Activated T-cell treated with anti-CD3 and anti-CD28 coated beads, Interleukin-2, amount 50 U/mL, for 4 hours (primary cell): ENCODE data around the gene KRTAP10-7. TPM values are rescaled to one million over a fixed set of nuclear protein-coding genes. Genes with fewer than 3 reads are reported as not detected.
"Not testable (repeated sequence)": the region's sequence is repeated elsewhere in the genome, so short reads cannot be mapped to it uniquely, and the experiment has no call there.

ENCODE experiments used
- ATAC-seq, 2 donors: fragments of 200-7000 bp; cut with Tn5 transposase; one replicate each; pipeline ENCODE4 v1.10.0; 2021
- DNase-seq: peaks from one replicate; pipeline ENCODE4 v3.0.0-alpha.2; 2020
- H3K27me3 Mint-ChIP-seq: one replicate; pipeline ENCODE4 v1.8.0; 2021; ENCODE audit warnings: low read depth, mixed read lengths
- H3K36me3 Mint-ChIP-seq: one replicate; pipeline ENCODE4 v1.8.0; 2022; ENCODE audit warnings: mixed read lengths; ENCODE audit not compliant: insufficient read depth
- H3K4me1 Mint-ChIP-seq: one replicate; pipeline ENCODE4 v1.8.0; 2021; ENCODE audit warnings: low read depth, mixed read lengths
- H3K4me3 Mint-ChIP-seq: one replicate; pipeline ENCODE4 v1.8.0; 2021; ENCODE audit warnings: mild to moderate bottlenecking, moderate library complexity, mixed read lengths
- H3K9me3 Mint-ChIP-seq: one replicate; pipeline ENCODE4 v1.8.0; 2021; ENCODE audit warnings: mixed read lengths
- total RNA-seq, 3 donors: library from RNA; stranded (reverse); gene quantifications; one replicate each; pipeline ENCODE4 v1.2.1, GENCODE V29; 2021

KRTAP10-7 gene
- total RNA-seq, 3 donors from 2014 or later: not detected

DNA sequence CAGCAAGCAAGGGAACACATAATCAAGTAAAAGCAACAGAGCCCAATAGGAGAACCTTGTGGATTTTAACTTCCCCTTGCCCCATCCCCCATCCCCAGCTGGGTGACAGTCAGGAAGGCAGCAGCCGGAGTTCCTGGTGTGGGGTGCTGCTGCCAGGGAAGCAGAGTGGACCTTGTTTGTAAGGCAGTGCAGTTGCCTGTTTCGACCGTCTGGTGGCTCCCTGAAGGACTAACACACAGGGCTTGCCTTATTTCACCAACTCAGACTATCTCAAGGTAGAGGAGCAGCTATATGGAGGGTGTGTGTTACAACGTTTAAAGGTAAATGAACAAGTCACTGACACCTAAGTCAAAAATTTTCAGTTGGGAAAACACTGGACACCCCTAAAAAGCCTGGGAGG, 18.1 kb downstream of the KRTAP10-7 start:
- Mint-ChIP-seq H3K4me3 (peak overlapping the region; percentile 49), H3K36me3 (peaks cover 8% of the 10 kb centered on the region), H3K27me3 (no peaks in the 10 kb centered on the region), H3K4me1 (peaks cover 50% of the 10 kb centered on the region), H3K9me3 (peaks cover 32% of the 10 kb centered on the region)
- ATAC-seq (peak; percentile 42 to 44), DNase-seq (no peak)

- H3K4me1 Mint-ChIP-seq: peaks cover 50% of the 10 kb centered on the region
- H3K36me3 Mint-ChIP-seq: peaks cover 9% of the 10 kb centered on the region
- DNase-seq (peak; percentile 50), ATAC-seq (peak; percentile 96 to 100)
- H3K9me3 Mint-ChIP-seq: peaks cover 36% of the 10 kb centered on the region
- H3K4me3 Mint-ChIP-seq: peak overlapping the region; percentile 49
- no peaks in the 10 kb centered on the region for H3K27me3 Mint-ChIP-seq
Observed at GRCh38 chr21:44618909-44619308, 18.5 kb downstream of the KRTAP10-7 start.

GRCh38 chr21:44619886-44620285, 19.5 kb downstream of the KRTAP10-7 start:
- H3K36me3 Mint-ChIP-seq: peaks cover 11% of the 10 kb centered on the region
- no peak for DNase-seq

GRCh38 chr21:44623575-44623974, 23.2 kb downstream of the KRTAP10-7 start:
- ATAC-seq (no peak), DNase-seq (no peak)
- no peaks in the 10 kb centered on the region for H3K27me3 Mint-ChIP-seq
- peaks cover 31% of the 10 kb centered on the region for H3K4me1 Mint-ChIP-seq
- H3K36me3 Mint-ChIP-seq: peaks cover 11% of the 10 kb centered on the region
- H3K4me3 Mint-ChIP-seq: no peak overlapping the region
- H3K9me3 Mint-ChIP-seq: peaks cover 44% of the 10 kb centered on the region

More at GRCh38 chr21:44619886-44620285, 19.5 kb downstream of the KRTAP10-7 start:
- Mint-ChIP-seq H3K27me3 (no peaks in the 10 kb centered on the region), H3K4me1 (peaks cover 49% of the 10 kb centered on the region), H3K9me3 (peaks cover 44% of the 10 kb centered on the region), H3K4me3 (no peak overlapping the region)
- ATAC-seq: no peak

DNA sequence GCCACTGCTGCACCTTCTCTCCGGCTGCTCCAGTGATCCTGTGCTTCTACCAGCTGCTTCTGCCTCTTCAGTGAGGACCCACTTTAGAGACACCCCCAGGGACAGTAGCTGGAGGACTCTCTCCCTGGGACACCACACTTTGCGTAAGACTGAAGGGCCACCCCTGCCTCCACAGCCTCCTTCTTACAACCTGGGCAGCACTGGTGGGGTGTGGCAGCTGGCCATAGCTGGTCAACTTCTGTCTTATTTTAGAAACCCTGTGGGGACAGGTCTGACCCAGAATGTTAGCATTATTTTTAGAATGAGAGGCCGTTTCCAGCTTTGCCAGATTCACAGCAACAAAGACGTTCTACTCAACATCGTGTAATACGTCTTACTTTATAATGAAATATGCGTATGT, 25.4 kb downstream of the KRTAP10-7 start:
- H3K4me3 Mint-ChIP-seq: no peak overlapping the region
- no peaks in the 10 kb centered on the region for H3K27me3 Mint-ChIP-seq
- no peak for ATAC-seq
- H3K9me3 Mint-ChIP-seq: peaks cover 34% of the 10 kb centered on the region
- peaks cover 3% of the 10 kb centered on the region for H3K36me3 Mint-ChIP-seq
- no peak for DNase-seq
- H3K4me1 Mint-ChIP-seq: peaks cover 25% of the 10 kb centered on the region

GRCh38 chr21:44626262-44626661, 25.9 kb downstream of the KRTAP10-7 start:
- DNase-seq: no peak
- Mint-ChIP-seq H3K4me1 (peaks cover 25% of the 10 kb centered on the region), H3K4me3 (no peak overlapping the region)

DNA sequence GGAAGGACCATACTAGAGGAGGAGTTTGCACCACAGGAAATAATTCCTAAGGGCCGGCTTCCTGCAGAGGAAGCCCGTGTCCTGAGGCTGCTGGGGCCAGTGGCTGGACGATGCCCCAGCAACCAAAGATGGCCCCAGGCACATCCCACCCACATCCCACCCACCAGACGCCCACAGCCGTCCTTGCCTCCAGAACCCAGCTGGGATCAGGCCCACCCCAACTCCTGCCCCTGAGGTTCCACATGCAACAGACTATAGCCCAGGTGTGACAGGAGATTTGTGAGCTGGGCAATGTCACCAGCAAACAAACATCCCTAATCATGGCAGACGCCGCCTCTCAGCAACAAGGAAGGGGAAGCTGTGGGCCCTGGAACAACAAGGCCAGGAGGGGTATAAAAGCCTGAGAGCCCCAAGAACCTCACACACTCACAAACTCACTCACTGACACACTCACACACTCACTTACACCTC, 26.3 kb downstream of the KRTAP10-7 start, which contains the start of gene KRTAP10-9:
TSS of gene KRTAP10-9 (plus strand) at position 421 of the 471 bp plus-strand sequence. CDS start 79 bp downstream, outside the sequence.
- Mint-ChIP-seq H3K4me3 (no peak within 1 kb of the TSS), H3K9me3 (peaks cover 42% of the 10 kb centered on the region)

More at GRCh38 chr21:44626262-44626661, 25.9 kb downstream of the KRTAP10-7 start:
- Mint-ChIP-seq H3K27me3 (no peaks in the 10 kb centered on the region), H3K9me3 (peaks cover 39% of the 10 kb centered on the region), H3K36me3 (peaks cover 3% of the 10 kb centered on the region)
- ATAC-seq: no peak

DNA sequence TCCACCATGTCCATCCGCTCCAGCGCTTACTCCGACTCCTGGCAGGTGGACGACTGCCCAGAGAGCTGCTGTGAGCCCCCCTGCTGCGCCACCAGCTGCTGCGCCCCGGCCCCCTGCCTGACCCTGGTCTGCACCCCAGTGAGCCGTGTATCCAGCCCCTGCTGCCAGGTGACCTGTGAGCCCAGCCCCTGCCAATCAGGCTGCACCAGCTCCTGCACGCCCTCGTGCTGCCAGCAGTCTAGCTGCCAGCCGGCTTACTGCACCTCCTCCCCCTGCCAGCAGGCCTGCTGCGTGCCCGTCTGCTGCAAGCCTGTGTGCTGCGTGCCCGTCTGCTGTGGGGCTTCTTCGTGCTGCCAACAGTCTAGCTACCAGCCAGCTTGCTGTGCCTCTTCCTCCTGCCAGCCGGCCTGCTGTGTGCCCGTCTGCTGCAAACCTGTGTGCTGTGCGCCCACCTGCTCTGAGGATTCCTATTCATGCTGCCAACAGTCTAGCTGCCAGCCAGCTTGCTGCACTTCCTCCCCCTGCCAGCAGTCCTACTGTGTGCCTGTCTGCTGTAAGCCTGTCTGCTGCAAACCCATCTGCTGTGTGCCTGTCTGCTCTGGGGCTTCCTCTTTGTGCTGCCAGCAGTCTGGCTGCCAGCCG, 26.9 kb downstream of the KRTAP10-7 start:
- not testable (repeated sequence) for ATAC-seq, DNase-seq, H3K4me3 Mint-ChIP-seq, H3K36me3 Mint-ChIP-seq, H3K27me3 Mint-ChIP-seq
- Mint-ChIP-seq H3K9me3 (peaks cover 46% of the 10 kb centered on the region), H3K4me1 (peaks cover 25% of the 10 kb centered on the region)

More for the DNA sequence above, 26.3 kb downstream of the KRTAP10-7 start, which contains the start of gene KRTAP10-9:
- H3K4me1 Mint-ChIP-seq: peaks cover 25% of the 10 kb centered on the region
- ATAC-seq: no peak
- no peaks in the 10 kb centered on the region for H3K27me3 Mint-ChIP-seq
- no peak for DNase-seq
- peaks cover 4% of the 10 kb centered on the region for H3K36me3 Mint-ChIP-seq

GRCh38 chr21:44627831-44628233, 27.4 kb downstream of the KRTAP10-7 start:
- not testable (repeated sequence) for H3K4me3 Mint-ChIP-seq, ATAC-seq, H3K27me3 Mint-ChIP-seq, H3K36me3 Mint-ChIP-seq, DNase-seq
- peaks cover 25% of the 10 kb centered on the region for H3K4me1 Mint-ChIP-seq
- peaks cover 43% of the 10 kb centered on the region for H3K9me3 Mint-ChIP-seq

- Mint-ChIP-seq H3K4me3 (no peak overlapping the region), H3K4me1 (peaks cover 25% of the 10 kb centered on the region), H3K36me3 (peaks cover 5% of the 10 kb centered on the region), H3K27me3 (no peaks in the 10 kb centered on the region), H3K9me3 (peaks cover 43% of the 10 kb centered on the region)
- ATAC-seq (no peak), DNase-seq (no peak)
Observed at GRCh38 chr21:44628707-44629391, 28.5 kb downstream of the KRTAP10-7 start.

DNA sequence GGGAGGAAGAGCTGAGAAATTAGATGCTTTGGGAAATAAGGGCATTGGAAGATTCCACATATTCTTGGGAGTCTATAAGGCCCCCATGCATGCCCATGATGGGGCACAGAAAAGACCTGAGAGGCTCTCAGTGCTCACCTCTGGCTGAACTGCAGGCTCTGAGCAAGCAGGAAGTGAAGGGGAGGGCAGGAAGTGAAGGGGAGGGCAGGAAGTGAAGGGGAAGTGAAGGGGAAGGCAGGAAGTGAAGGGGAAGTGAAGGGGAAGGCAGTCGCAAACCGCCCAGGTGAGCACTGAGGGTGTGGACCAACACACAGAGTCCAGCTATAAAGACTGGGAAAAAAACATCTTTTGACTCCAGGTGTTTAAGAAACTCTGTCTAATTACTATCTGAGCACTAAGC, 30.0 kb downstream of the KRTAP10-7 start:
- Mint-ChIP-seq H3K4me3 (no peak overlapping the region), H3K36me3 (peaks cover 2% of the 10 kb centered on the region), H3K4me1 (peaks cover 25% of the 10 kb centered on the region), H3K9me3 (peaks cover 35% of the 10 kb centered on the region), H3K27me3 (no peaks in the 10 kb centered on the region)
- DNase-seq: no peak
- ATAC-seq: no peak

- no peaks in the 10 kb centered on the region for H3K27me3 Mint-ChIP-seq
- peaks cover 35% of the 10 kb centered on the region for H3K9me3 Mint-ChIP-seq
- ATAC-seq (no peak), DNase-seq (no peak)
- H3K36me3 Mint-ChIP-seq: peaks cover 2% of the 10 kb centered on the region
- peaks cover 20% of the 10 kb centered on the region for H3K4me1 Mint-ChIP-seq
- H3K4me3 Mint-ChIP-seq: no peak overlapping the region
Observed at GRCh38 chr21:44632067-44632466, 31.7 kb downstream of the KRTAP10-7 start.

- peaks cover 26% of the 10 kb centered on the region for H3K9me3 Mint-ChIP-seq
- DNase-seq (no peak), ATAC-seq (no peak)
- no peak overlapping the region for H3K4me3 Mint-ChIP-seq
- no peaks in the 10 kb centered on the region for H3K4me1 Mint-ChIP-seq
- H3K27me3 Mint-ChIP-seq: peaks cover 10% of the 10 kb centered on the region
- peaks cover 2% of the 10 kb centered on the region for H3K36me3 Mint-ChIP-seq
Observed at GRCh38 chr21:44636209-44637017, 36.0 kb downstream of the KRTAP10-7 start.
